Measurements from ENCODE around the gene C19orf25.
A peak's percentile ranks its signal among the peaks of the same experiment; 100 is the strongest.

Gene C19orf25

GRCh38 chr19:1507192-1507660 is 28.2 kb upstream of the C19orf25 start:
- no peak for DNase-seq (ENCODE audit: low read depth)
- TF ChIP-seq, protein P1, sequence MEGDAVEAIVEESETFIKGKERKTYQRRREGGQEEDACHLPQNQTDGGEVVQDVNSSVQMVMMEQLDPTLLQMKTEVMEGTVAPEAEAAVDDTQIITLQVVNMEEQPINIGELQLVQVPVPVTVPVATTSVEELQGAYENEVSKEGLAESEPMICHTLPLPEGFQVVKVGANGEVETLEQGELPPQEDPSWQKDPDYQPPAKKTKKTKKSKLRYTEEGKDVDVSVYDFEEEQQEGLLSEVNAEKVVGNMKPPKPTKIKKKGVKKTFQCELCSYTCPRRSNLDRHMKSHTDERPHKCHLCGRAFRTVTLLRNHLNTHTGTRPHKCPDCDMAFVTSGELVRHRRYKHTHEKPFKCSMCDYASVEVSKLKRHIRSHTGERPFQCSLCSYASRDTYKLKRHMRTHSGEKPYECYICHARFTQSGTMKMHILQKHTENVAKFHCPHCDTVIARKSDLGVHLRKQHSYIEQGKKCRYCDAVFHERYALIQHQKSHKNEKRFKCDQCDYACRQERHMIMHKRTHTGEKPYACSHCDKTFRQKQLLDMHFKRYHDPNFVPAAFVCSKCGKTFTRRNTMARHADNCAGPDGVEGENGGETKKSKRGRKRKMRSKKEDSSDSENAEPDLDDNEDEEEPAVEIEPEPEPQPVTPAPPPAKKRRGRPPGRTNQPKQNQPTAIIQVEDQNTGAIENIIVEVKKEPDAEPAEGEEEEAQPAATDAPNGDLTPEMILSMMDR (IDR thresholded peaks at IDR 0.05; ENCODE audit: control insufficient read depth, extremely low read depth, insufficient read depth), result no peak
- peak overlapping the region; percentile 40 for H3K4me3 ChIP-seq (ENCODE audit: low read depth, low read length)

GRCh38 chr19:1505991-1506881 is 27.2 kb upstream of the C19orf25 start:
- TF ChIP-seq, protein P1 (IDR thresholded peaks at IDR 0.05; ENCODE audit: control insufficient read depth, extremely low read depth, insufficient read depth), result no peak
- no peak overlapping the region for H3K4me3 ChIP-seq (ENCODE audit: low read depth, low read length)
- no peak for DNase-seq (ENCODE audit: low read depth)

DNA sequence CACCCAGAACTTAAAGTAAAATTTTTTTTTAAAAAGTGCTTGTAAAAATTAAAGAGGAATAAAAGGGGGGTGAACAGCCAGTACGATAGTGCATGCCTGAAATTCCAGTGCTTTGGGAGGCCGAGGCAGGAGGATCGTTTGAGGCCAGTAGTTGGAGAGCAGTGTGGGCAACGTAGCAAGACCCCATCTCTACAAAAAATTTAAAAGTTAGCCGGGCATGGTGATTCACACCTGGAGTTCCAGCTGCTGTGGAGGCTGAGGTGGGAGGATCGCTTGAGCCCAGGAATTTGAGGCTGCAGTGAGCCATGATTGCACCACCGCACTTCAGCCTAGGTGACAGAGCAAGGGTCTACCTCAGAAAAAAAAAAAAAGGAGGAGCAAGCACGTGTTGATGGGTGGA is 26.0 kb upstream of the C19orf25 start:
- no peak for DNase-seq (ENCODE audit: low read depth)
- no peak overlapping the region for H3K4me3 ChIP-seq (ENCODE audit: low read depth, low read length)
- TF ChIP-seq, protein P1 (IDR thresholded peaks at IDR 0.05; ENCODE audit: control insufficient read depth, extremely low read depth, insufficient read depth), result no peak

DNA sequence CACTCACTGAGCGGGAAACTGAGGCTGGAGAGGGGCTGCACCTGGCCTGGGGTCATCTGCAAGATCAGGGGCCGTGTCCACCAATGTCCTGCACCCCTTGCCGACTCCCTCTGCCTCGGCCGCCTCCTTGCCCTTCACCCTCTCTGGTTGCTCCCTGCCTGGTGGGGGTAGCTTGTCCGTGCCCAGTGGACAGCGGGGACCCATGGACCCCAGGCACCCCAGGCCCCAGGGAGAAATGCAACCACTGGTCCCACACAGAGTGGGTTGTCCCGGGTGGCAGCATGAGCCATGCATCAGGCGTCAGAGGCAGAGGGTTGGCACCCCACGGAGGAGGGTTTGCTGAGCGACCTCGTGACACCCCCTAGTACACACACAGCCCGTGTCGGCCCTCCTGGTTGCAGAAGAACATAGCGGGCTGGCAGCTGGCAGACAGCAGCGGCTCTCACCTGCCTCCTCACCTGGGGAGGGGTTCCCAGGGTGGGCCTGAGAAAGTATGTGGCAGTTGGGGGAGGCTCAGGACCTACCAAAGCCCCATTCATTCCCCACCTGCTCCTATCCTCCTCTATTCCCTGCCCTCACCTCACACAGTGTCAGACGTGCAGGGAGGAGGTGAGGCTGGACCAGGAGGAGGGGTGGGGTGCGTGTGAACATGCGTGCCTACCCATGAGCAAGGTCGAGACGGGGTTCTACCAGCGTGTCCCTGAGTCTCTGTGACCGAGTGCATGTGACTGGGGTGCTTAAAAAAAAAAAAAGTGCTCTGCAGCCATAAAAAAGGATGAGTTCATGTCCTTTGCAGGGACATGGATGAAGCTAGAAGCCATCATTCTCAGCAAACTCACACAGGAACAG is 25.1 kb upstream of the C19orf25 start:
- no peak overlapping the region for H3K4me3 ChIP-seq (ENCODE audit: low read depth, low read length)
- DNase-seq (ENCODE audit: low read depth), result no peak
- TF ChIP-seq, protein P1 (IDR thresholded peaks at IDR 0.05; ENCODE audit: control insufficient read depth, extremely low read depth, insufficient read depth), result no peak

GRCh38 chr19:1503089-1503924 is 24.3 kb upstream of the C19orf25 start:
- no peak for DNase-seq (ENCODE audit: low read depth)
- H3K4me3 ChIP-seq (ENCODE audit: low read depth, low read length), result no peak overlapping the region
- TF ChIP-seq, protein P1 (IDR thresholded peaks at IDR 0.05; ENCODE audit: control insufficient read depth, extremely low read depth, insufficient read depth), result peak; percentile 77

DNA sequence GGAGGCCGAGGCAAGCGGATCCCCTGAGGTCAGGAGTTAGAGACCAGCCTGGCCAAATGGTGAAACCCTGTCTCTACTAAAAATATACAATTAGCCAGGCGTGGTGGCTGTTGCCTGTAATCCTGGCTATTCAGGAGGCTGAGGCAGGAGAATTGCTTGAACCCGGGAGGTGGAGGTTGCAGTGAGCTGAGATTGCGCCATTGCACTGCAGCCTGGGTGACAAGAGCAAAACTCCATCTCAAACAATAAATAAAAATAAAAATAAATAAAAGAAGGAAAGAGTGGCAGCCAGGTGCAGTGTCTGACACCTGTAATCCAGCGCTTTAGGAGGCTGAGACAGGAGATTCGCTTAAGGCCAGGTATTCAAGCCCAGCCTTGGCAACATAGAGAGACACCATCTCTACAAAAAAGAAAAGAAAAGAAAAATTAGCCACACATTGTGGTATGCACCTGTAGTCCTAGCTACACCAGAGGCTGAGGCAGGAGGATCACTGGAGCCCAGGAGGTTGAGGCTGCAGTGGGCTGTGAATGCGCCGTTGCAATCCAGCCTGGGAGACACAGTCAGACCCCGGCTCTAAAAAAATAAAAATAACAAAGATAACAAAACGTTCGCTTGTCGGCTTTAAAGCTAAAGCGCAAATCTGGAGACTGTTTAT is 23.5 kb upstream of the C19orf25 start:
- H3K4me3 ChIP-seq (ENCODE audit: low read depth, low read length), result no peak overlapping the region
- TF ChIP-seq, protein P1 (IDR thresholded peaks at IDR 0.05; ENCODE audit: control insufficient read depth, extremely low read depth, insufficient read depth), result no peak
- DNase-seq (ENCODE audit: low read depth), result no peak

Data from LNCaP clone FGC (cell line).